GM23338 (cell line): ENCODE data around the gene TTC28. TPM values are rescaled to one million over a fixed set of nuclear protein-coding genes. Genes with fewer than 3 reads are reported as not detected.

Source experiments
- ATAC-seq: fragments of 200-7000 bp; cut with Tn5 transposase; 3 replicates; pipeline ENCODE4 v1.9.1; 2020
- DNase-seq: peaks from one replicate; pipeline ENCODE4 v3.0.0-alpha.2; 2015; ENCODE audit warnings: low spot score
- H2AFZ ChIP-seq: fragments of 200-600 bp; sonication (generic); 2 replicates; pipeline ENCODE4 v1.8.0; 2016; ENCODE audit warnings: antibody characterized with exemption, mild to moderate bottlenecking, moderate library complexity
- H3F3A ChIP-seq: fragments of 200-600 bp; sonication (generic); replicated peaks from 2 replicates; pipeline ENCODE4 v1.8.0; 2017; ENCODE audit warnings: antibody characterized with exemption, mixed run types, low read depth
- H3K27ac ChIP-seq: fragments of 200-600 bp; sonication (generic); 2 replicates; pipeline ENCODE4 v1.6.1; 2016; ENCODE audit warnings: low read depth
- H3K27me3 ChIP-seq: fragments of 200-600 bp; sonication (generic); 2 replicates; pipeline ENCODE4 v1.8.0; 2016; ENCODE audit warnings: mild to moderate bottlenecking, mixed run types, moderate library complexity; ENCODE audit not compliant: insufficient read depth
- H3K36me3 ChIP-seq: fragments of 200-600 bp; sonication (generic); 2 replicates; pipeline ENCODE4 v1.8.0; 2016; ENCODE audit warnings: mild to moderate bottlenecking; ENCODE audit not compliant: insufficient read depth
- H3K4me1 ChIP-seq: fragments of 200-600 bp; sonication (generic); 2 replicates; pipeline ENCODE4 v1.8.0; 2016; ENCODE audit warnings: mild to moderate bottlenecking, moderate library complexity; ENCODE audit not compliant: insufficient read depth
- H3K4me2 ChIP-seq: fragments of 200-600 bp; sonication (generic); 2 replicates; pipeline ENCODE4 v1.7.1; 2017; ENCODE audit warnings: mixed run types
- H3K4me3 ChIP-seq: fragments of 200-600 bp; sonication (generic); 2 replicates; pipeline ENCODE4 v1.6.1; 2016; ENCODE audit warnings: mixed run types
- H3K79me2 ChIP-seq: fragments of 200-600 bp; sonication (generic); replicated peaks from 2 replicates; pipeline ENCODE4 v1.8.0; 2017; ENCODE audit warnings: mild to moderate bottlenecking; ENCODE audit not compliant: insufficient read depth
- H3K9me2 ChIP-seq: fragments of 200-600 bp; sonication (generic); 2 replicates; pipeline ENCODE4 v1.8.0; 2017; ENCODE audit not compliant: insufficient read depth
- H4K20me1 ChIP-seq: fragments of 200-600 bp; sonication (generic); replicated peaks from 2 replicates; pipeline ENCODE4 v1.8.0; 2017; ENCODE audit warnings: mild to moderate bottlenecking; ENCODE audit not compliant: insufficient read depth
- H3K27ac Mint-ChIP-seq: 2 replicates; pipeline ENCODE4 v1.8.0; 2020; ENCODE audit warnings: inconsistent platforms, mild to moderate bottlenecking, moderate library complexity, mixed read lengths
- H3K27me3 Mint-ChIP-seq: 3 replicates; pipeline ENCODE4 v1.8.0; 2022; ENCODE audit warnings: low read depth, mild to moderate bottlenecking, moderate library complexity, mixed read lengths, inconsistent platforms; ENCODE audit not compliant: insufficient read depth, poor library complexity
- H3K36me3 Mint-ChIP-seq: 3 replicates; pipeline ENCODE4 v1.8.0; 2021; ENCODE audit warnings: low read depth, mild to moderate bottlenecking, inconsistent platforms, moderate library complexity, mixed read lengths
- H3K4me1 Mint-ChIP-seq: 3 replicates; pipeline ENCODE4 v1.8.0; 2020; ENCODE audit warnings: mild to moderate bottlenecking, inconsistent platforms, mixed read lengths
- H3K4me3 Mint-ChIP-seq: 3 replicates; pipeline ENCODE4 v1.8.0; 2021; ENCODE audit warnings: moderate library complexity, mild to moderate bottlenecking, inconsistent platforms, mixed read lengths
- H3K9me3 Mint-ChIP-seq: 3 replicates; pipeline ENCODE4 v1.8.0; 2020; ENCODE audit warnings: moderate library complexity, mild to moderate bottlenecking, inconsistent platforms, mixed read lengths
- CREB1 ChIP-seq: fragments of 250-450 bp; sonication (Bioruptor Pico); IDR thresholded peaks from 2 replicates; pipeline ENCODE4 v1.5.0; 2020; ENCODE audit warnings: low read depth, mild to moderate bottlenecking, moderate library complexity
- CTCF ChIP-seq, 2 experiments: fragments of 200-600 bp in 1 of 2; sonication (generic) in 1 of 2; conservative IDR thresholded peaks; 2 replicates each; pipeline versions ENCODE4 v1.5.1 to v1.6.1; 2016 to 2017; ENCODE audit warnings: antibody characterized with exemption in 2 of 2, low read depth in 2 of 2, mild to moderate bottlenecking in 2 of 2, moderate library complexity in 1 of 2
- EZH2 ChIP-seq: fragments of 200-600 bp; sonication (generic); IDR thresholded peaks from one replicate; pipeline ENCODE4 v1.8.0; 2017; ENCODE audit warnings: antibody characterized with exemption, mild to moderate bottlenecking, low read depth; ENCODE audit not compliant: unreplicated experiment
- EZH2phosphoT487 ChIP-seq: fragments of 200-600 bp; sonication (generic); IDR thresholded peaks from one replicate; pipeline ENCODE4 v1.8.1; 2018; ENCODE audit warnings: antibody characterized with exemption; ENCODE audit not compliant: unreplicated experiment
- JUNB ChIP-seq: IDR thresholded peaks from one replicate; pipeline ENCODE4 v1.6.1; 2016; ENCODE audit warnings: antibody characterized with exemption; ENCODE audit not compliant: unreplicated experiment
- NANOG ChIP-seq: IDR thresholded peaks from 2 replicates; pipeline ENCODE4 v1.6.1; 2016; ENCODE audit warnings: antibody characterized with exemption, borderline replicate concordance
- STAT1 ChIP-seq: IDR thresholded peaks from one replicate; pipeline ENCODE4 v1.6.1; 2016; ENCODE audit warnings: antibody characterized with exemption; ENCODE audit not compliant: unreplicated experiment
- ZNF114 ChIP-seq: fragments of 250-450 bp; sonication (Bioruptor Pico); IDR thresholded peaks from 2 replicates; pipeline ENCODE4 v1.5.0; 2020; ENCODE audit warnings: mild to moderate bottlenecking, moderate library complexity
- ZNF331 ChIP-seq: fragments of 250-450 bp; sonication (Bioruptor Pico); IDR thresholded peaks from 2 replicates; pipeline ENCODE4 v1.5.0; 2020; ENCODE audit warnings: low read depth, mild to moderate bottlenecking, moderate library complexity
- ZNF462 ChIP-seq: fragments of 250-450 bp; sonication (Bioruptor Pico); IDR thresholded peaks from 2 replicates; pipeline ENCODE4 v1.5.0; 2020; ENCODE audit warnings: mild to moderate bottlenecking, moderate library complexity
- polyA plus RNA-seq: library from polyadenylated mRNA; unstranded; fragments of >200 nt; fragmentation: Nextera tagmentation; extraction: Ambion mirVana; gene quantifications from 2 replicates; pipeline ENCODE4 v1.2.1, GENCODE V29; 2016
- total RNA-seq: library from RNA; depleted of rRNA; stranded (reverse); fragments of >200 nt; shearing (Covaris generic); gene quantifications from 2 replicates; pipeline ENCODE4 v1.2.3, GENCODE V29; 2014
- TF ChIP-seq, protein P1 (sequence below): IDR thresholded peaks from 2 replicates; pipeline ENCODE4 v1.6.1; 2016; ENCODE audit warnings: antibody characterized with exemption

Gene TTC28
- total and polyA plus RNA-seq, 2 experiments from 2014 or later: 4.5 to 16.1 TPM

DNA sequence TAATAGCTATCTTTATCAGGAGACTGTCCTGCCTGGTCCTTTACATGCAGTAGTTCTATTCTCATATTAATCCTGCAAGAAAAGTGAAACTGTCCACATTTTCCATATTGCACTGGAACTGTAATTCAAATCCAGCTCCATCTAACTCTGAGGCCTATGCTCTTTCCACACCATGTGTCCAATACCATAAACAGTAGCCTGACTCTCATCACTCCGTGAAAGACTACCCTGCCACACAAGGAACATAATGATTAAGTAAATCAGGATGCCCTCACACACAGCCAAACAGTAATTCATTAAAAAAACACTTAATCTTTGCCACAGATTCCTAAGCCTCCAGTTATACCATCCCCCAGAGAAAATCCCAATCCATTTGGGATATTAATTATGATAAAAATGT lies 475.3 kb downstream of the TTC28 start:
- Histone ChIP-seq H3F3A (no peaks in the 10 kb centered on the region), H3K36me3 (no peaks in the 10 kb centered on the region), H3K4me3 (no peak overlapping the region), H3K4me1 (peaks cover 12% of the 10 kb centered on the region; the same call in 1 of the 2 replicates), H4K20me1 (no peaks in the 10 kb centered on the region; the same call in 1 of the 2 replicates), H3K27me3 (peaks cover 12% of the 10 kb centered on the region; the same call in 1 of the 2 replicates), H3K79me2 (no peaks in the 10 kb centered on the region), H3K27ac (no peak overlapping the region), H2AFZ (no peak overlapping the region), H3K9me2 (no peaks in the 10 kb centered on the region), H3K4me2 (no peak overlapping the region)
- Mint-ChIP-seq H3K4me1 (peaks cover 10% of the 10 kb centered on the region), H3K27ac (no peak overlapping the region), H3K36me3 (no peaks in the 10 kb centered on the region), H3K9me3 (no peaks in the 10 kb centered on the region), H3K4me3 (no peak overlapping the region), H3K27me3 (peaks cover 3% of the 10 kb centered on the region)
- no peak for DNase-seq
- TF ChIP-seq, protein P1, sequence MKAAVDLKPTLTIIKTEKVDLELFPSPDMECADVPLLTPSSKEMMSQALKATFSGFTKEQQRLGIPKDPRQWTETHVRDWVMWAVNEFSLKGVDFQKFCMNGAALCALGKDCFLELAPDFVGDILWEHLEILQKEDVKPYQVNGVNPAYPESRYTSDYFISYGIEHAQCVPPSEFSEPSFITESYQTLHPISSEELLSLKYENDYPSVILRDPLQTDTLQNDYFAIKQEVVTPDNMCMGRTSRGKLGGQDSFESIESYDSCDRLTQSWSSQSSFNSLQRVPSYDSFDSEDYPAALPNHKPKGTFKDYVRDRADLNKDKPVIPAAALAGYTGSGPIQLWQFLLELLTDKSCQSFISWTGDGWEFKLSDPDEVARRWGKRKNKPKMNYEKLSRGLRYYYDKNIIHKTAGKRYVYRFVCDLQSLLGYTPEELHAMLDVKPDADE: no peak
- TF ChIP-seq CREB1 (CRISPR knock-in tag) (no peak), CTCF (conservative IDR thresholded peaks at IDR 0.05; ENCODE audit: low read depth in 2 of 2) (no peak), EZH2 (no peak), NANOG (no peak), ZNF114 (CRISPR knock-in tag) (no peak), STAT1 (no peak), JUNB (no peak), ZNF331 (CRISPR knock-in tag) (no peak), EZH2phosphoT487 (no peak), ZNF462 (no peak)
- ATAC-seq: no peak
